Stimulated activated CD8-positive, alpha-beta memory T cell treated with anti-CD3 and anti-CD28 coated beads, Interleukin-7, amount 100 ng/mL, for 48 hours (primary cell): ENCODE results near the gene MPEG1.

ENCODE experiments used
- DNase-seq, 2 donors: peaks; one replicate each; pipeline ENCODE4 v3.0.0-alpha.2; 2020; ENCODE audit warnings: low read depth in 1 of 2; ENCODE audit errors: extremely low read depth in 1 of 2

Gene MPEG1

GRCh38 chr11:59218893-59219292 is 6.2 kb upstream of the MPEG1 start:
- no peak for DNase-seq

DNA sequence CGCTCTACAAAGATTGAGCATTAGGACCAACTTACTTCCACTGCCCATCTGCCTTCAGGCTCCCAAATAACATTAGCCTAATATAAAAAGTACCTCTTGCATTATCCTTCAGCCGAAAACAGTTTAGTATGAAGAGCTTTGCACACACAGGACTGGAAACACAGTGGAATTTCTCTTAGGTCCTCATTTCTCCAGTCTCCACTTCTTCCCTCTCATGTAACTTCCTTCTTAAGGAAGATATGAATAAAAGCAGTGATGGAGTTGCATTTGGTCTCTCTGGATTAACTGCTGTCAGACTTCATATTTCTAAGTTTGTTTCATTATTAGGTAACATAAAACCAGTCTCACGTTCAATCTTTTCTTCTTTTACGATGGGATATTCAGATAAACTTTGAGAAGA is 5.6 kb upstream of the MPEG1 start:
- no peak for DNase-seq

DNA sequence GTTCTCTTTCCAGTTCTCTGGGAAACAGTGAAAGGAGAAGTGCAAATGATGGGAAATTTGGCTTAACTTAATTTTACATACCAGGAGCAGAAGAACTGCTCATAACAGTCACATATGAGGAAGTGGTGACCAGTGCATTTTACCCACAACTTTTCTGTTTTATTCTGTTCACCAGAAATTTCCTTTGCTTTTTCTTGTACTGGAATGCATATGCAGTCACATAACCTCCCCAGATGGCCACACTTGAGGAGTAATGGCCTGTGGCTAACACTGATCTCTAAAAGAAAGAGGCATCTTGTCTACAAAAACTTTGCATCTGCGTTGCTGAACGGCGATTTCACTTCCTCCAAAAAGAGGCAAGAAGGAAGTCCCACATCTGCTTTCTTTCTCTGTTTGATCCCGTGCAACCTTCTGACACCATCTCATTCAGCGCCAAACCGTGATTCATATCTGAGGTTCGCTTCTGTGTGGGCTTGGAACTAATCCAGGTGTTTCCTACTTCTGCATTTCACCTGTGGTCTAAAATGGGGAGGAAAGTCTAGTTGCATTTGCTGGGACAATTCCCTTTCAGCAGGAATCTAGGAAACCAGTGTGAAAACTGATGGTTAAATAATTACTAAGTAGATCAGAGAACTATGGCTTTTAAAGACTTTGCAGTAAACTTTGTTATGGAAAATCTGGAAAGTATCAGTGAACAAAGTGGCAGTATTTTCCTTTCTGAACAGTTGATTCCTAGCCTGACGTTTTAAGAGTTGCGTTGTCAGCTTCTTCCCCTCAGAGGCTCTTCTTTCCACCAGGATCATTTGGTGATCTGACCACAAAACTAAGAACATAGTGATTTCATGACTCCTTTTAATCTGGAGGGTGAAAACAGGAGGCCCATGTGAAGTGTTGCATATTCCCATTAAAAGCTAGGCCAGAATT is 4.2 kb upstream of the MPEG1 start:
- no peak for DNase-seq

- no peak for DNase-seq
Measured at GRCh38 chr11:59214141-59214893, 1.6 kb upstream of the MPEG1 start.

GRCh38 chr11:59212222-59212621 is 505 bp downstream of the MPEG1 start:
- DNase-seq, result no peak

DNA sequence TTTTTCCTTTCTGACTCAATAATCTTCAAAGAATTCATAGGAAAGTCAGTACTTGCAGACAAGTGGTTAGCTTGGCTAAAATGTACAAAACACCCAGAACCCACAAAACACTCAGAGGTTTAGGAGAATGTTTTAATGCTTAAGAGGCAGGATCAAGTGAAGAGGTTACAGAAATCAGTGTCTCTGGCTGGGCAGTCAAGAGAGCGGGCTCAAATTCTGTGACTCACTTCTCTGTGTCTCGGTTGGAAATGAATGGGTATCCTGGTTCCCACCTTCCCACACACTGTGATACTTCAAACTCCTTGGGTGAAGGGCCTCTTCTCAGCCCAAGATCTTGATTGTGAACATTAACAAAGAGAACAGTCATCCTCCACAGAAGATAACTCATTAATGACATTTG is 3.8 kb downstream of the MPEG1 start:
- no peak for DNase-seq

- DNase-seq, result no peak
Measured at GRCh38 chr11:59207988-59208451, 4.7 kb downstream of the MPEG1 start.

- no peak for DNase-seq
Measured at GRCh38 chr11:59206635-59207034, 6.1 kb downstream of the MPEG1 start.

- DNase-seq, result no peak
Measured at GRCh38 chr11:59205648-59206047, 7.1 kb downstream of the MPEG1 start.

DNA sequence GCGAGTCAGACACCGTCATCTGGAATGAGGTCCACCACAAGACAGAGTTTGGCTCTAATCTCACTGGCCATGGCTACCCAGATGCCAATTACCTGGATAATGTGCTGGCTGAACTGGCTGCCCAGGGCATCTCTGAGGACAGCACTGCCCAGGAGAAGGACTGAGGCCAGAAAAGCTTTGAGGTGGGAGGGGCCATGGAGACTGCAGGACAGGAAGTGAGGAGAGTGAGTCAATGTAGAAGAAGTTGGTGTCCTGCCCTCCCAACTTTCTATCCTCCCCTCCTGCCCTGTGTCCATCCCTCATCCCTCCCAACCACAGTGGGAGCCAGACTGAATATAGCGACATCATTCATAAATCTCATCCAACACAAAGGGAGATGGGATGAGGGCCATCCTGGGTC is 8.0 kb downstream of the MPEG1 start:
- no peak for DNase-seq

- DNase-seq, result no peak
Measured at GRCh38 chr11:59201353-59201752, 11.4 kb downstream of the MPEG1 start.

GRCh38 chr11:59200423-59200746 is 12.3 kb downstream of the MPEG1 start:
- DNase-seq, result no peak

- no peak for DNase-seq
Measured at GRCh38 chr11:59199546-59200422, 12.9 kb downstream of the MPEG1 start.

GRCh38 chr11:59198726-59199125 is 14.0 kb downstream of the MPEG1 start:
- DNase-seq, result no peak

GRCh38 chr11:59197991-59198390 is 14.7 kb downstream of the MPEG1 start:
- DNase-seq, result no peak

GRCh38 chr11:59196777-59197176 is 15.9 kb downstream of the MPEG1 start:
- DNase-seq, result no peak

GRCh38 chr11:59195586-59195985 is 17.1 kb downstream of the MPEG1 start:
- DNase-seq, result no peak

DNA sequence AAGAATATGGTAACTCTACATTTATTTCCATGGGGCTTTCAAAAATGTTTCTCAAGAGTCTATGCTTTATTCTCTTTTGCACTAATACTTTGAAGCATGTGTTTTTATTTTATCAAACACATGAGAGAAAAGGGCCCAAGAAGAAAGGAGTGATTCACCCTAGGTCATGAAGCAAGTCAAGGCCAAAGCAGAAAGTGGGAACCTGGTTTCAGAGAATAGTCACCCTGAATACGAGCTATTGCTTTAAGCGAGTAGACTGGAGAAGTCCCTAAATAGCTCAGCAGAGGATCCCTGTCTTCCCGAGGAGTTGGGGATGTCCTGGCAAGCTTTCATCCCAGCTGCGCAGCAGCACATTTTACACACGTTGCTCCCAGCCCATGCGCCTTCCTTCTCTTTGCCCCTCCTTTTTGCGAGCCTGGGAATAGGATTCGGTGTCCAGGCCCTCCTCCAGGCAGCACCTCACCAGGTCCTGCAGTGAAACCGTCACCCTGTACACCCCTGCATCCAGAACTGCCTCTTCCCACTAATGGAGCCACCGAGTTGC is 19.1 kb downstream of the MPEG1 start:
- DNase-seq, result no peak

DNA sequence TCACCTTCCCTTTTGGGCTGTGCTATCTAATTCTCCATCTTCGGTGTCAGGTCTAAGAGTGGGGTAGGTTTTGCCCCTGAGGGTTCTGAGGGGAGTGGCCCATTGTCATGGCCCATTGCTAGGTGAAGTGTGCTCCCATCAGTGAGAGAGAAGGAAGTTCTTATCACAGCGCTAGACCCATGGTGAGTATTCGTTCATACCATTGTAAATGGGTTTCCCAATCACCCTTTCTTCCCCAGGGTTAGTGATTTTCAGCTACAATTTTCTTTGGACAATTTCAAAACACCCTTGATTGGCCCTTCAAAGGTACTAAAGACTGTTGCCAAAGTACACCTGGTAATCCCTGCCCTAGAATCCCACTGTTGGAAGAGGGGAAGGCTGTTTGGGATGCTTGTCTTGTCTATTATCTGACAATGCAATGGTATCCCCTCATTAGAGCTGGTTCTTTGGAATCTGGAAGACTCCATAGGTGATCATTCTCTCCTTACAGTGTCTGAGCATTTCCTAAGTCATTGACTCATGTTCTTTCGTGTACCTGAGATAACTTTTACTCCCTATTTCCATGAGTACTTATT is 20.2 kb downstream of the MPEG1 start:
- no peak for DNase-seq

DNA sequence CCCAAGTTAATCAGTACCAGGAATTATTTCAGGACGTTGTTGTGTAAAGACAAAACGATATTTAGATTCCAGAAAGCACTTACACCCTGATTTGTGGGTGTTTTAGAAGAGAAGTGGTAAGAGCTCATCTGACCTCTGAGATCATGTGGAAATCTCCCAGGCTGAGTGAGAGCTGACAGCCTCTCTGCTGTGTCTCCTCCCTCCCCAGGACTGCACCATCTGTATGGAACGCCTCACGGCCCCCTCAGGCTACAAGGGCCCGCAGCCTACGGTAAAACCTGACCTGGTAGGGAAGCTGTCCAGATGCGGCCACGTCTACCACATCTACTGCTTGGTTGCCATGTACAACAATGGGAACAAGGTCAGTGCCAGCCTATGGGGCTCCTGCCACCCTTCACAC is 20.8 kb downstream of the MPEG1 start:
- no peak for DNase-seq

- DNase-seq, result no peak
Measured at GRCh38 chr11:59191095-59191494, 21.6 kb downstream of the MPEG1 start.
